Stimulated activated CD4-positive, alpha-beta T cell treated with anti-CD3 and anti-CD28 coated beads, Interleukin-4, amount 100 ng/mL, for 48 hours (primary cell): ENCODE measurements around the gene MTERF4.

Experiments
- DNase-seq, 2 donors: peaks; one replicate each; pipeline ENCODE4 v3.0.0-alpha.2; 2020; ENCODE audit warnings: low read depth in 2 of 2

The MTERF4 gene

GRCh38 chr2:241088376-241088775 lies 13.7 kb downstream of the MTERF4 start:
- no peak for DNase-seq

DNA sequence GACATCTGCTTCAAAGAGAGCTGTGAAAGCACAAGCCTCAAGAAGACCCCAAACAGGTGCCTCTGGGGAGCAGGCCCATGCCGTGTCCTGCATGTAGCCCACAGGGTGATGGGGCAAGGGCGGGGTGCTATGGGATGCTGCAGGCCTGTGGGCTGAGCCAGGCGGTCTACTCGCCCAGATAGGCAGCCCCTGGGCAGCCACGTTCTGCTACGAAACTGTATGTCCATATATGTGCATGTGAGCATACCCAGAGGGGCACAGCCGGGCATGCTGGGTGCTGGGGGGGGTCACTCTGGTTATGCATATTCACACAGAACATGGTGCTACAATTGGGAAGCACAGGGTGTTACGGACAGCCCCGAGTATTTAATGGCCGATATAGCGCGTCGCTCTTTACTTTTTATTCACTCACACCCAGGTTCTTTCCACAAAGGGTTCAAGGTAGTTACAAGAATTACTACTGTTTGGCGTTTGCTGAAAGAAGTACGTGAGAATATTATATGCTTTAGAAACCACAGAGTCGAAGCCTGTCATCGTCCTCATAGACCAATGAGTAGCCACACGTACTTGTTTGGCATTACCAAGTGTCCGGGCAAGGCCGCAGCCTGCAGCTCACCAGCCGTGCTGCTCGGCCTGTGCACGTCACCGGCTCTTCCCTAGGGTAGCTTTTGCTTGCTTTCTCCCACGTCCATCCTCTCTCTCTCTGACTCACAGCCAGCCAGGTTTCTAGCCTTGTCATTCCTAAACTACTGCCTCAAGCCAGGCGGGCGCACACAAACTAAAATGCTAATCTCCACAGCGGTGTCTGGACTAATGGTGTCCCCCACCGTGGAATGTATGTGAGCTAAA lies 14.4 kb downstream of the MTERF4 start:
- DNase-seq = no peak

DNA sequence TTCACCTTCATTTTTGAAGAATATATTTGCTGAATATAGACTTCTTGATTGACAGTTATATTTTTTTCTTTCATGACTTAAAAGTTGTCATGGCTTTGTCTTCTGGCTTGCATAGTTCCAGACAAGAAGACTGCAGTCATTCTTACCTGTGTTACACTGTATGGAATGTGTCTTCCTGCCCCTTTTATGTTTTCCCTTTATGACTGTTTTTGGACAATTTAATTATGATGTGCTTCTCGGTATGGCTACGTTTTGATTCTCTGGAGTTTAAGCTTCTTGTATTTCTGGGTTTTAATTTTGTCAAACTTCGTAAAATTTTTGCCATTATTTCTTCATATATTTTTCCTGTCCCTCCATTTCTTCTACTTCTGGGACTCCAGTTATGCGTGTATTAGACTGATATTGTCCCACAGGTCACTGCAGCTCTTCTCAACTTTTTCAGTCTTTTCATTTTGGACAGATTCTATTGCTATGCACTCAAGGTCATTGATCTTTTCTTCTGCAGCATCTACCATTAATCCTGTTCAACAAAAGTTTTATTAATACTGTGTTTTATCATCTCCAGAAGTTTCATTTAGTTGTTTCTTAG lies 17.1 kb downstream of the MTERF4 start:
- DNase-seq = no peak

DNA sequence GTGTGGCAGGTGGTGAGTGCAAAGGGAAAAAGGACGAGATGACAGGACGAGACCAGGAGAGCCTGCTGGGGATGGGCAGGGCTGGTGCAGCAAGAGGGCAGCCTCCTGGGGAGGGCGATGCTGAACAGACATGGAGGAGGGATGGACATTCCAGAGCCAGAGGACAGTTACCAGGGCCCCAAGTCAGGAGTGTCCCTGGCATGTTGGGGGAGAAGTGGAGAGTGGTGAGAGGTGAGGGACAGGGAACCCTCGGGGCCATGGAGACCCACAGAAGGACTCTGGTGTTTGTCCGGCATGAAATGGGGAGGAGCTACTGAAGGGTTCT lies 19.0 kb downstream of the MTERF4 start:
- DNase-seq = no peak

DNA sequence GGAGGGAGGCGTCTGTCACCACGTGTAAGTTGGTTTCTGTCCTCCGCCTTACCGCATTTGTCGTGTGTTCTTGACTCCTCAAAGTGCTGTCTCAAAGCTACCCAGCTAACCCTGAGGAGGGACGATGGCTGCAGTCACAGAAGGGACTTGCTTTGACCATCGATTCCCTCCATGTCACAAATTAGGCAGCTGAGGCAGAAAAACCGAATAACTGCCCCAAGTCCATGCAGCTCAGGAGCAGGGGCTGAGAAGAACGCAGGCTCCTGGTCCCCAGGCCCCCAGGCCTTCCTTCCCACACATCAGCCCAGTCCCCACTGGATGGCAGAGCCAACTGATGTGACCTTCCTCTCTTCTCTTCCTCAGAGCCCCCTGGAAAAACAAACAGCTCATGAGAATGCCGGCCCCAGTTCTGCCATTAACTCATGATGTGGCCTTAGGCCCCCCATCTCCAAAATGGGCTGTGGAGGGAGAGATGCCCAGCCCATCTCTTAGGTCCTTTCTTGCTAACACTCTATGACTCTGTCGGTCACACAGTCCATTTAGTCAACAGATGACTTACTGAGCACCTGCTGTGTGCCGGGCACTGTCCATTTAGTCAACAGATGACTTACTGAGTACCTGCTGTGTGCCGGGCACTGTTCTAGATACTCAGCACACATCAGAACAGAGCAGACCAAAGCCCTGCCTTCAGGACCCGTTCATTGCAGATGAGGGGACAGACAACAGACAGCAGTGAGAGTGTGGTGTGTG lies 19.6 kb downstream of the MTERF4 start:
- DNase-seq = no peak

DNA sequence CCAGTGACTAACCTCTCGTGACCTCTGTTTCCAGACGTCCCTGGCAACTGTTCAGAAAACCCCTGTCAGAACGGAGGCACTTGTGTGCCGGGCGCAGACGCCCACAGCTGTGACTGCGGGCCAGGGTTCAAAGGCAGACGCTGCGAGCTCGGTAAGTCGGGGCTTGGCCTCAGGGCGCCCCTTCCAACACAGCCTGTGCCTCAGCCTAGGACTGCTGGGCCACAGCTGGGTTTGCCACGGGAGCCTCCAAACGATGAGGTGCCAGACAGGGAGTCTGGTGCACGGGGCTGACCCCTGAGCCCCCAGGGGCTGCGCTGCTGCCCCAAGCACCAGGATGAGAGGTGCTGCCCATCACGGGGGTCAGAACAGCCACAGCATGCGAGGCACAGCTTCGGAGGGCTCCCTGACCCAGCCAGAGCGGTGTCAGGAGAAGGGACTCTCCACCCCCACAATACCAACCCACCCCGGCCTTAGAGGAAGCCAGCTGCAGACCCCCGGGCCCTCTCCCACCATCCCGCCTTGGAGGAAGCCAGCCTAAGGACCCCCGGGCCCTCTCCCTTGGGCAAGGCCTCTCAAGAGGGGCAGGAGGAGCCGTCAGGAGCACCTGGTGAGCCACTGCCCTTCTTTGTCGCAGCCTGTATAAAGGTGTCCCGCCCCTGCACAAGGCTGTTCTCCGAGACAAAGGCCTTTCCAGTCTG lies 20.3 kb downstream of the MTERF4 start:
- no peak for DNase-seq

DNA sequence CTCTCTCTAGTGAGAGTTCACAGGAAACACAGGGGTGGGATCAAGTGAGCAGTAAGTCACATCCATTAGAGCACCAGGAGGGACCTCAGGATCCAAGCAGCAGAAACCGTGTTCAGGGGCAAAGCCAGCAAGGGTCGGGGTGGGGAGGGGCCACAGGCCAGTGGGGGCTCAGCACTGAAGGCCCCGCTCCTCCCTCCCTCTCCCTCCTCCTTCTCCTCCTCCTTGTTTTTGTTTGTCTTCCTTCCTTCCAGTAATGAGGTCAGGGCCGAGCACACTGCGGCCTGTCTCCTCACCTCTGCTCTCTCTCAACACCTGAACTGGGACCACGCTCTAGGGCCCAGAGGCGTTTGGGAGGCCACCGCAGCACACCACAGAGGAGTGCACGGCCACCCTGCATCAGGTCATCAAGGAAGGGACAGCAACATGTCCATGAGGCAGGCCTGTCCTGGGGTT lies 20.9 kb downstream of the MTERF4 start:
- no peak for DNase-seq

DNA sequence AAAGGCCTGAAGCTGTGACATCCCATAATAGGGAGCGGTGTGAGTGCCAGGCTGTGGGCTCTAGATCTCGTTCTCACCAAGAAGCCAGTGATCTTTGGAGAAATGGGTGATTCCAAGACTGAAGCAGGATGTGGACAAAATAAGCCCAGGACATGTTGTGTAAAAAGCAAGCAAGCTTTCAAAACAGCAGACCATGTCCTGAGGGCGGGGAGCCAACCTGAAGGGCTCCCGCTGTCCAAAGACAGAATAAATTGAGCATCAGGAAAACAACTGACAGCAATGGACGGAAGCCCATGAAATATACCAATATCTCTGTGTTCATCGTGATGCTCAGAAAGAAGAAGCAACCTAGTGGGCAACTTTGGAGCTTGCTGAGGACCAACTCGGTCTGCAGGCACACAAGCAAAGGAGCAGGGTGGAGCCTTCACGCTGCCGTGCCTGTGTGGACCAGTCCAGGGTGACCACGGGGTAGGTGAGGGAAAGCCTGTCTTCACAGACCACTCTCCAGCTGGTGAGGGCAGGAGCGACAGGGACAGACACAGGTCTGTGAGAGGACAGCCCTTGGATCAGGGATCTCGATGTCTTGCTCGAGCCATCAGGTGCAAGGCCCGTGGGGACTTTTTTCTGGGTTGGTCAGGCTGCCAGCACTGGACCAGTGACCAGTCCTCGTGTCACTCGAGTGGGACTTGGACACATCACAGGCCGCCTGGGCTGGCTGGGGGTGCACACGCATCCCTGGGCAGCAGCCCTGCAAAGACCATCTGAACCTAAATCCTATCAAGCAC lies 21.5 kb downstream of the MTERF4 start:
- DNase-seq = no peak

GRCh38 chr2:241074901-241075540 lies 27.1 kb downstream of the MTERF4 start:
- no peak for DNase-seq

- DNase-seq = no peak
These were observed 27.8 kb downstream of the MTERF4 start for GRCh38 chr2:241074065-241074818.

GRCh38 chr2:241073166-241074064 lies 28.7 kb downstream of the MTERF4 start:
- no peak for DNase-seq

GRCh38 chr2:241072553-241073165 lies 29.4 kb downstream of the MTERF4 start:
- no peak for DNase-seq

- no peak for DNase-seq
These were observed 29.9 kb downstream of the MTERF4 start for GRCh38 chr2:241072151-241072550.

DNA sequence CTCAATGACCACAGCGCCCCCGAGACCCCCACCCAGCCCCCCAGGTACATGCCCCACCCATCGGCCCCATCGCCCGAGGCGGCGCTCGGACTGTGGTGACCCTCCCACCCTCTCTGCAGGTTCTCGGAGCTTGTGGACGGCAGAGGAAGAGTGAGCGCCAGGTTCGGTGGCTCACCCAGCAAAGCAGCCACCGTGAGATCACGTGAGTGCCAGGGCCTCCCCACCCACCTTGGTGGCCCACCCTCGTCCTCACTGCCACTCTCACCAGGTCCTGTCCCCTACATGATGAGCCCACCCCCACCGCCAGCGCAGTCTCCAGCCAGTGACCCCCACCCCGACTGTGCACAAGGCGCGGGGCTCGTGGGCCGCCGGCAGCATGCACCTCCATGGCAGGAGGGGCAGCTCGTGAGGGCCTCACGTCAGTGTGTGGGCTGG lies 30.4 kb downstream of the MTERF4 start:
- DNase-seq = no peak

DNA sequence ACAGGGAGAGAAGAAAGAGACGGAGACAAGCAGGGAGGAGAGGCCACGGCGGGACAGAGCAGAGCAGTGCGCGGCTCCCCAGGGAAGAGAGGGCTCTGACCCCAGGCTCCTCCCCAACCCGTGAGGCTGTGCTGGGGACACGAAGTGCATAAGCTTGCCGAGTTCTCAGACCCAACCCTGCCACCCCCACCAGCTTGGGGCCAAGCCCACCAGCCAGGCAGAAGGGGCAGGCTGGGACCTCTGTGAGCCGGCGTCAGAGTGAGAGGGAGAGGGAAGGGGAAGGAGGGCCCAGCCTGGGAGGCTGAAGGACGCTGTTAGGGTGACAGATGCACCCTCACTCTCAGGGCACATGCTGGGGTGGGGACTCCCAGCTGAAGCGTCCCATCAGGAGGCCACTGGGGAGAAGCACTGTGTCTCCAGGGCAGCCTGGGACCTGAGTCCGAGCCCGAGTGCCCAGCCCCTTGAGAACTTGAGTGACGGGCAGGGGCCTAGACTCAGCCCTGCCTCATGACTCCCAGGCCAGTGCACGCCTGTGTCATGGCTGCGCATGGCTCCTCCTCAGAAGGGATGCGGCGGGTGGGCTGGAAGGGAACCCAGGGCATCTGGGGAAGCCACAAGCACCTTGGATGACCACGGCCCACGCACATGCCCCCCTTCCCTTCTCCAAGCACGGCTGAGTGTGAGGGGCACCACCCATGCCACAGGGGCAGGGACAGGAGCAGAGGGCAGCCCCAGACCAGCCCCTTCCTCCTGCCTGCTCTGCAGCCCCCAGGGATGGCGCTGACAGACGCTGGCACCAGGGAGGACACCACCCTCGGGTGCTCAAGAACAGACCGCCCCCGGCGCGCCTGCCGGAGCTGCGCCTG lies 31.0 kb downstream of the MTERF4 start:
- DNase-seq = no peak

DNA sequence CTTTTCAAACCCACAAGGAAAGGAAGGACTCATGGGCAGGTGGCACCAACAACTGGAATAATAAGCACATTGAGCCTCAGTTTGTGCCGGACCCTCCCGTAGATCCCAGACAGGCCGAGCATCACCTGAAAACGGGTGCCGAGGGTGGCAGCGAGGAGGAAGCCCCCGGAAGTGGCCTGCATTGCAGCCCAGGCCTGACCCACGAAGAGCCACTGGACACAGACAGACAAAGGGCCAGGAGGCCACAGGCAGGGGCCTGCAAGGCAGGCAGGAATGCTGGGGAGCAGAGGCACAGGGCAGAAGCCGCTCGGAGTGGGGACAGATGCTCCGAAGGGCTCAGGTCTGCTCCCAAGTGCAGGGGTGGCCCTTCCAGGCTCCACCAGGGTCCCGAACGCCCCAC lies 31.7 kb downstream of the MTERF4 start:
- DNase-seq = no peak

DNA sequence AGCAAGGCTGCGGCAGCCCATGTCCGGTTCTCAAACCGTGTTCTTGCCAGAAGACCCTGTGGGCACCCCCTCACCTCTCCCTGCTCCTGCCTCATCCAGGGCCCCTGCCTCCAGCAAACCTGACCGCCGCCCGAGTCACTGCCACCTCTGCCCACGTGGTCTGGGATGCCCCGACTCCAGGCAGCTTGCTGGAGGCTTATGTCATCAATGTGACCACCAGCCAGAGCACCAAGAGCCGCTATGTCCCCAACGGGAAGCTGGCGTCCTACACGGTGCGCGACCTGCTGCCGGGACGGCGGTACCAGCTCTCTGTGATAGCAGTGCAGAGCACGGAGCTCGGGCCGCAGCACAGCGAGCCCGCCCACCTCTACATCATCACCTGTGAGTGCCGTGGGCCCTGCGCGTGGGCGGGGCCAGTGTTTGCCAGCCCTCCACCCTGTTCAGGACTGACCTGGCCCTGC lies 32.2 kb downstream of the MTERF4 start:
- DNase-seq = no peak
